ENCODE measurements around the gene CHRNB4.

DNA sequence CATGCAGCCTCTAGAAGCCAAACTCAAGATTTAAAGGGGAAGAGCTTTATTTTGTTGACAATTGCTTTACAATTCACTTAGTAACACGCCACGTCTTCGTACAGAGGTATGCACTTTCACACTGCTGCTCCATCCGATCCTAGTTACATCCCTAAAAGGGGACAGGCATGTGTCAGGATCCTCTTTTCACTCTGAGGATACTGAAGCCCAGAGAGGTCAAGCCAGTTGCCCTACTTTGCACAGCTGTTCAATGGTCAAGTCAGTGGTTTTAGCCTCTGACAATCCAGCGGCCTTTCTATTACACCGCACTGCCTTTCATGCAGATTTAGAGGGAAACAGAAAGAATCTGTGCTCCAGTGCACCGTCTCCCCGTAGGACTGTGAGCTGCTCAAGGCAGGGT lies 44.9 kb upstream of the CHRNB4 start:
- TF ChIP-seq POLR2A (IDR thresholded peaks at IDR 0.05; ENCODE audit: low read depth, low read length), result no peak
- TF ChIP-seq POLR2AphosphoS5 (IDR thresholded peaks at IDR 0.05; ENCODE audit: low read depth, low read length), result no peak
- no peak for TF ChIP-seq SPI1 (IDR thresholded peaks at IDR 0.05; ENCODE audit: low read depth, low read length)
- no peak for TF ChIP-seq TAF1 (IDR thresholded peaks at IDR 0.05; ENCODE audit: low read depth, low read length)
- TF ChIP-seq POU2F2 (IDR thresholded peaks at IDR 0.05; ENCODE audit: low read depth, low read length), result no peak
